IMR-90 (cell line): Measurements from ENCODE around the gene CRYBB1. TPM values are rescaled to one million over a fixed set of nuclear protein-coding genes. Genes with fewer than 3 reads are reported as not detected.

Experiments used
- ATAC-seq: fragments of 200-7000 bp; cut with Tn5 transposase; 2 replicates; pipeline ENCODE4 v1.9.1; 2020; ENCODE audit warnings: low read depth, mild to moderate bottlenecking, moderate library complexity
- BruUV-seq: library from RNA; stranded (reverse); fragments of 400-500 nt; replicated peaks from 2 replicates; lab custom pipeline; 2021; lab: Mats Ljungman, UMichigan
- CTCF ChIA-PET: fragments of 300-600 bp; formaldehyde crosslinking; extraction: SDS; loops from one replicate; lab custom pipeline; 2021; ENCODE audit warnings: antibody characterized with exemption; lab: Yijun Ruan, JAX
- POLR2A ChIA-PET: fragments of 300-600 bp; sonication (Branson Sonifier 250); formaldehyde crosslinking; loops from one replicate; lab custom pipeline; 2022; ENCODE audit warnings: antibody characterized with exemption; ENCODE audit not compliant: unreplicated experiment; lab: Charles Lee
- DNase-seq: peaks from one replicate; pipeline ENCODE4 v3.0.0; 2013
- H2AFZ ChIP-seq: replicated peaks from 2 replicates; pipeline ENCODE3; 2013; ENCODE audit warnings: low read length, mild to moderate bottlenecking; ENCODE audit not compliant: poor library complexity
- H2AK5ac ChIP-seq: 2 replicates; pipeline ENCODE4 v1.6.1; 2013; ENCODE audit warnings: low read depth, low read length, inconsistent platforms
- H2AK9ac ChIP-seq: replicated peaks from 2 replicates; pipeline ENCODE3; 2013; ENCODE audit warnings: mild to moderate bottlenecking, low read depth, low read length, moderate library complexity; ENCODE audit not compliant: poor library complexity
- H2BK120ac ChIP-seq: 2 replicates; pipeline ENCODE4 v1.6.1; 2013; ENCODE audit warnings: low read depth, low read length, inconsistent platforms
- H2BK15ac ChIP-seq: 3 replicates; pipeline ENCODE4 v1.6.1; 2013; ENCODE audit warnings: low read depth, low read length, inconsistent platforms
- H2BK20ac ChIP-seq: 2 replicates; pipeline ENCODE4 v1.6.1; 2013; ENCODE audit warnings: low read depth, mild to moderate bottlenecking, inconsistent platforms, low read length, moderate library complexity
- H2BK5ac ChIP-seq: 2 replicates; pipeline ENCODE4 v1.6.1; 2013; ENCODE audit warnings: mild to moderate bottlenecking, low read depth, low read length, inconsistent platforms; ENCODE audit not compliant: poor library complexity, severe bottlenecking
- H3K14ac ChIP-seq: replicated peaks from 2 replicates; pipeline ENCODE4 v1.6.1; 2013; ENCODE audit warnings: low read depth, low read length, inconsistent platforms
- H3K18ac ChIP-seq: 2 replicates; pipeline ENCODE4 v1.6.1; 2013; ENCODE audit warnings: low read depth, low read length, control low read depth
- H3K23ac ChIP-seq: 2 replicates; pipeline ENCODE4 v1.6.1; 2013; ENCODE audit warnings: low read depth, low read length, inconsistent platforms
- H3K27ac ChIP-seq: 2 replicates; pipeline ENCODE4 v1.5.1; 2013; ENCODE audit warnings: mild to moderate bottlenecking, control low read depth, low read length; ENCODE audit not compliant: insufficient read depth
- H3K27me3 ChIP-seq: 2 replicates; pipeline ENCODE4 v1.6.1; 2013; ENCODE audit warnings: low read length; ENCODE audit not compliant: control insufficient read depth, insufficient read depth
- H3K36me3 ChIP-seq: 2 replicates; pipeline ENCODE4 v1.6.1; 2013; ENCODE audit warnings: low read length, mixed read lengths; ENCODE audit not compliant: control insufficient read depth, insufficient read depth
- H3K4ac ChIP-seq: 2 replicates; pipeline ENCODE4 v1.6.1; 2013; ENCODE audit warnings: low read depth, low read length, inconsistent platforms
- H3K4me1 ChIP-seq: 2 replicates; pipeline ENCODE4 v1.6.1; 2013; ENCODE audit warnings: low read length, mixed read lengths; ENCODE audit not compliant: control insufficient read depth, insufficient read depth
- H3K4me2 ChIP-seq: 2 replicates; pipeline ENCODE4 v1.6.1; 2013; ENCODE audit warnings: low read depth, mild to moderate bottlenecking, control low read depth, low read length, moderate library complexity
- H3K4me3 ChIP-seq: 2 replicates; pipeline ENCODE4 v1.5.1; 2013; ENCODE audit warnings: low read depth, mild to moderate bottlenecking, control low read depth, low read length, moderate library complexity; ENCODE audit not compliant: insufficient read depth
- H3K56ac ChIP-seq: 2 replicates; pipeline ENCODE4 v1.6.1; 2013; ENCODE audit warnings: low read length, inconsistent platforms; ENCODE audit not compliant: insufficient read depth; ENCODE audit errors: extremely low read depth
- H3K79me1 ChIP-seq, 2 experiments: 2 replicates each; pipeline ENCODE4 v1.6.1; 2013; ENCODE audit warnings: low read length in 2 of 2, inconsistent platforms in 1 of 2, low read depth in 1 of 2
- H3K9ac ChIP-seq: 2 replicates; pipeline ENCODE4 v1.6.1; 2013; ENCODE audit warnings: low read depth, low read length, control low read depth
- H3K9me1 ChIP-seq: 2 replicates; pipeline ENCODE4 v1.6.1; 2013; ENCODE audit warnings: low read length, inconsistent platforms; ENCODE audit not compliant: insufficient read depth
- H3K9me3 ChIP-seq: 2 replicates; pipeline ENCODE4 v1.6.1; 2013; ENCODE audit warnings: low read length; ENCODE audit not compliant: control insufficient read depth, insufficient read depth
- H4K20me1 ChIP-seq: 2 replicates; pipeline ENCODE4 v1.6.1; 2013; ENCODE audit warnings: low read length, inconsistent platforms; ENCODE audit not compliant: insufficient read depth
- H4K5ac ChIP-seq: 2 replicates; pipeline ENCODE4 v1.6.1; 2013; ENCODE audit warnings: mild to moderate bottlenecking, low read depth, low read length, control low read depth
- H4K8ac ChIP-seq, 2 experiments: 2 replicates each; pipeline ENCODE4 v1.6.1; 2013; ENCODE audit warnings: low read depth in 2 of 2, low read length in 2 of 2, control low read depth in 1 of 2, inconsistent platforms in 1 of 2
- H4K91ac ChIP-seq: 2 replicates; pipeline ENCODE4 v1.6.1; 2013; ENCODE audit warnings: low read depth, low read length, inconsistent platforms; ENCODE audit not compliant: insufficient read depth
- CEBPB ChIP-seq: IDR thresholded peaks from 2 replicates; pipeline ENCODE4 v1.6.1; 2012; ENCODE audit warnings: low read depth, low read length, improper control_type of control experiment
- MXI1 ChIP-seq: IDR thresholded peaks from 2 replicates; pipeline ENCODE4 v1.6.1; 2012; ENCODE audit warnings: low read depth, mild to moderate bottlenecking, low read length, moderate library complexity, borderline replicate concordance
- WGBS, 2 experiments: methylation state at CpG; one replicate each; pipeline versions ENCODE4 v1.1.5 to v1.1.7; 2013; ENCODE audit warnings: missing lambda C conversion rate in 2 of 2; ENCODE audit not compliant: insufficient read length in 1 of 2; ENCODE audit errors: extremely low coverage in 2 of 2; 5-methylcytosine and 5-hydroxymethylcytosine counted together
- dilution Hi-C: fragments of 300-500 bp; cut with HindIII; formaldehyde crosslinking; loops from one replicate; pipeline ENCODE4 v1.14.3; 2018; ENCODE audit warnings: low sequenced_read_pairs; ENCODE audit not compliant: unreplicated experiment
- in situ Hi-C: fragments of 300-500 bp; cut with MboI; formaldehyde crosslinking; loops from 3 replicates; pipeline ENCODE4 v1.14.3; 2019; ENCODE audit warnings: low sequenced_read_pairs, inconsistent platforms, mixed read lengths
- intact Hi-C: fragments of 100-400 bp; cut with micrococcal nuclease; formaldehyde crosslinking; loops from 2 replicates; pipeline ENCODE4 v1.10.0; 2022
- polyA plus RNA-seq, 3 experiments: library from polyadenylated mRNA; depleted of rRNA; stranded (reverse); fragments of >200 nt; gene quantifications; 2 replicates each; pipeline ENCODE4 v1.2.3, GENCODE V29; 2012; ENCODE audit warnings: low replicate concordance in 1 of 3
- total RNA-seq: library from RNA; depleted of rRNA; stranded (reverse); fragments of >200 nt; gene quantifications from 2 replicates; pipeline ENCODE4 v1.2.3, GENCODE V29; 2012

CRYBB1 gene
- total and polyA plus RNA-seq, 2 of the 4 experiments (the other 2 are of a cell fraction): not detected

DNA sequence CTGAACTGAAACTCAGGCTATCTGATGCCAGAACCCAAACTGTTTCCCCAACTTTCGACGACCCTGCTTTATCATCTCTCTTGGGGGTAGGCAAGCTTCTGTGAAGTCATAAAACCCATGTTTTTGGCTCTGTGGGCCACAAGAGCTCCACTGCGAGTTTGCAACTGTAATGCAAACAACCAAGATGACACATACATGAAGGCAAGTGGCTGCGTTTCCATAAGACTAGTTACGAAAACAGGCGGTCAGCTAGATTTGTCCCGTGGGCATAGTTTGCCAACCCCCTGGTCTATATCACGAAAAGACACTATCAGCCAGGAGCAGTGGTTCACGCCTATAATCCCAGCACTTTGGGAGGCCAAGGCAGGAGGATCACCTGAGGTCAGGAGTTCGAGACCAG, 65.4 kb downstream of the CRYBB1 start:
- peak overlapping the region; percentile 92 for H2AK5ac ChIP-seq
- peaks cover 44 to 75% of the 10 kb centered on the region in 2 experiments for H3K79me1 ChIP-seq
- peak overlapping the region; percentile 98 for H4K91ac ChIP-seq
- H4K8ac ChIP-seq: peak overlapping the region; percentile 77 to 93
- intact Hi-C loops: no loop called here
- H2BK20ac ChIP-seq: peak overlapping the region; percentile 90
- H2BK5ac ChIP-seq: peak overlapping the region; percentile 87
- peak overlapping the region; percentile 65 for H2AK9ac ChIP-seq
- no peaks in the 10 kb centered on the region for H3K27me3 ChIP-seq
- H2BK15ac ChIP-seq: peak overlapping the region; percentile 87; the same call in 2 of the 3 replicates
- H3K23ac ChIP-seq: peak overlapping the region; percentile 79; the same call in 1 of the 2 replicates
- H3K4me1 ChIP-seq: peaks cover 23% of the 10 kb centered on the region
- no peak for TF ChIP-seq MXI1
- TF ChIP-seq CEBPB: 0 out of 2 replicates have a peak, but pooled peaks have one; percentile 29
- H3K4ac ChIP-seq: peak overlapping the region; percentile 97
- no peak overlapping the region for H3K4me2 ChIP-seq
- peak; percentile 73 for DNase-seq
- H2AFZ ChIP-seq: no peak overlapping the region
- peak overlapping the region; percentile 91 for H2BK120ac ChIP-seq
- H3K18ac ChIP-seq: peak overlapping the region; percentile 69
- H4K20me1 ChIP-seq: no peaks in the 10 kb centered on the region
- peak overlapping the region; percentile 26; the same call in 1 of the 2 replicates for H3K56ac ChIP-seq
- H3K36me3 ChIP-seq: no peaks in the 10 kb centered on the region
- H3K9me1 ChIP-seq: peaks cover 37% of the 10 kb centered on the region
- POLR2A ChIA-PET: no interaction called here
- no peak overlapping the region for H3K4me3 ChIP-seq
- 100% methylated on average over 1 of the region's 10 CpGs; no CpG with 5 or more reads in 1 of the 2 experiments for WGBS, 2 experiments
- CTCF ChIA-PET: interaction anchor here (0.7 kb wide), 1 partner anchor 1322 kb away, joined by 3 read pairs; no protein-coding TSS in a partner anchor
- no peaks in the 10 kb centered on the region for H3K9me3 ChIP-seq
- in situ Hi-C loops: no loop called here
- H3K27ac ChIP-seq: peak overlapping the region; percentile 96
- no peak overlapping the region for H3K9ac ChIP-seq
- H3K14ac ChIP-seq: peak overlapping the region; percentile 78
- no peak for ATAC-seq
- peak overlapping the region; percentile 94 for H4K5ac ChIP-seq
- dilution Hi-C loops: no loop called here
- BruUV-seq: no TSS peak
